NCI-H82 treated with DMSO at 0.1 percent for 48 hours (cell line): ENCODE data around the gene COL9A3.
A peak's percentile ranks its signal among the peaks of the same experiment; 100 is the strongest.
"Not testable (repeated sequence)": the region's sequence is repeated elsewhere in the genome, so short reads cannot be mapped to it uniquely, and the experiment has no call there.

Experiments
- DNase-seq: peaks from one replicate; lab custom pipeline; 2025; ENCODE audit not compliant: unreplicated experiment; lab: John Stamatoyannopoulos, UW

COL9A3 gene

GRCh38 chr20:62852841-62853240 lies 36.0 kb downstream of the COL9A3 start:
- DNase-seq, result no peak

DNA sequence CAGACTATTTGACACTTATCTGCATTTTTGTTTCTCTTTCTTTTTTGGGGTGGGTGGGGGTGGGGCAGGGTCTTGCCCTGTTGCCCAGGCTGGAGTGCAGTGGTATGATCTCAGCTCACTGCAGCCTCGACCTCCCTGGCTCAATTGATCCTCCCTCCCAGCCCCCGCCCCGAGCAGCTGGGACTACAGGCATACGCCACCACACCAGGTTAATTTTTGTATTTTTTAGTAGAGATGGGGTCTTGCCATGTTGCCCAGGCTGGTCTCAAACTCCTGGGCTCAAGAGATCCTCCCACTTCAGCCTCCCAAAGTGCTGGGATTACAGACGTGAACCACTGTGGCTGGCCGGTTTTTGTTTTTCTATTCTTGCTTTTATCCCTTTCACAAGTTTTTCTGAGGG lies 36.5 kb downstream of the COL9A3 start:
- DNase-seq, result not testable (repeated sequence)

DNA sequence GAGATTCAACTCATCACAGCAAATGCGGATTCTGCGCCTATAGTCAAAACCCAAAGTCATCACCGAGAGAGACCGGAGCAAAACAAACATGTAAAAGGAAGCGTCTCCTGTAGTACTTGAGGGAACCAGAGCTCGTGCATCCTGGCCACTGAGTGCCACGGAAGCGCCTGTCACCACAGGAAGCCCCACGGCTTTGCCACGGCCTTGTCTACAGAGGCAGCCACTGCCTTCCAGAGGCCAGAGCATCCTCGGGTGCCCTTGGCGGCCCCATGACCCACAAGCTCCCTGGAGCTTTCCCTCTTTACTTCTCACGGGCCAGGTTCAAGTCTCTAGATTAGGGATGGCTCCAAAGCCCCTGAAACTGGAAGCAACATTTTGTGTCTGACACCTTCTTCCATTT lies 37.3 kb downstream of the COL9A3 start:
- DNase-seq, result no peak

- no peak for DNase-seq
Measured at GRCh38 chr20:62855120-62855519, 38.3 kb downstream of the COL9A3 start.

- DNase-seq, result no peak
Measured at GRCh38 chr20:62856931-62857619, 40.2 kb downstream of the COL9A3 start.

- no peak for DNase-seq
Measured at GRCh38 chr20:62858058-62858830, 41.4 kb downstream of the COL9A3 start.

DNA sequence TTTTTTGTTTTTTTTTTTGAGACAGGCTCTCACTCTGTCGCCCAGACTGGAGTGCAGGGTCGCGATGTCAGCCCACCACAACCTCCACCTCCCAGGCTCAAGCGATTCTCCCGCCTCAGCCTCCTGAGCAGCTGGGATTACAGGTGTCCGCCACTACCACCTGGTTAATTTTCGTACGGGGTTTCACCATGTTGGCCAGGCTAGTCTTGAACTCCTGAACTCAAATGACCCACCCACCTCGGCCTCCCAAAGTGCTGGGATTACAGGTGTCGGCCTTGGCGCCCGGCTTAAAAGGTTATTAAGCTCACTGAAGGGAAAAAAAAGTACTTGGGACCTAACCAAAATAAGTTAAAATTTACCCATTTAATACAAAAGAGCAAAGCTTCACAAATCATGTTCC lies 42.9 kb downstream of the COL9A3 start:
- DNase-seq, result no peak

- DNase-seq, result no peak
Measured at GRCh38 chr20:62860391-62860923, 43.6 kb downstream of the COL9A3 start.

DNA sequence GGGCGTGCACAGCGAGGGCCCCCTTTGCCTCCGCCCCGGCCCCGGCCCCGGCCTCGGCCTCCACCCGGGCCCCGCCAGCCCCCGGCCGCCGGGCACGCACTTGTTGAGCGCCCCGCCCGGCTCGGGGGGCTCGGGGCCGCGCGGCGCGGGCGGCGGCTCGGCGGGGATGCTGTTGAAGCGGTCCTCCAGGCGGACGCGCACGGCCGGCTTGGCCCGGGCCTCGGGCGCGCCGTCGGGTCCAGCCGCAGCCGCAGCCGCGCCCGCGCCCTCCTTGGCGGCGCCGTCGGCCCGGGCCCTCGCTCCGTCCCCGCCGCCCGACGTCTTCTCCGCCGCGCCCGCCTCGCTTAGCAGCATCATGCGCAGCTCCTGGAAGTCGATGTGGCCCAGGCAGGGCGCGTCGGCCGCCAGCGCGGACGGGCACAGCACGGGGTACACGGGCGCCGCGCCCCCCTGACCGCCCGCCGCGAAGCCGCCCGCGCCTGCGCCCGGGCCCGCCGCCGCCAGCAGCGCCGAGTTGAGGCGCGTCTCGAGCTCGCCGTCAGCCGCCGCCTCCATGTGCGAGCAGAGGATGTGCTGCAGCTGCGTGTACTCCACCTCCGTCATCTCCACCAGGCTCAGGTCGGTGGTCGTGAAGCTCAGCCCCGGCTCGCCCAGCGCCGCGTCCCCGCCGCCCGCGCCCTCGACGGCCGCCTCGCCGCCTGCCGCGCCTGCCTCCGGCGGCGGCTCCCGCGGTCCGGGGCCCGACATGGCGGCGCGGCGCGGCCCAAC lies 44.3 kb downstream of the COL9A3 start:
- DNase-seq, result no peak

- peak; percentile 38 for DNase-seq
Measured at GRCh38 chr20:62861726-62862336, 45.0 kb downstream of the COL9A3 start, which contains the start of gene TCFL5. TSS of gene TCFL5 (minus strand) at chr20:62861822. CDS start at chr20:62861670, 152 bp downstream.

DNA sequence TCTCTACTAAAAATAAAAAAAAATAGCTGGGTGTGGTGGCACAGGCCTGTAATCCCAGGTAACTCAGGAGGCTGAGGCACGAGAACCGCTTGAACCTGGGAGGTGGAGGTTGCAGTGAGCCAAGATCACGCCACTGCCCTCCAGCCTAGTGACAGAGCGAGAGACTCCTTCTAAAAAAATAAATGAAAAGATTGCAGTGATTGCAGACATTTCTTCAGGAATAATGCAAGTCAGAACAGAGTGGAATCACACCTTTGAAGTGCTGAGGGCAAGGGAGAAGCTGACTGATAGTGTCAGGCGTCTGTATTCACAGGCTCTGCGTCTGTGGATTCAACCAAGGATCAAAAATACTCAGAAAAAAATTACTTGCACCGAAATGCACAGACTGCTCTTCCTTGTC lies 47.4 kb downstream of the COL9A3 start:
- no peak for DNase-seq

- no peak for DNase-seq
Measured at GRCh38 chr20:62872184-62872847, 55.5 kb downstream of the COL9A3 start.

- no peak for DNase-seq
Measured at GRCh38 chr20:62872862-62873261, 56.0 kb downstream of the COL9A3 start.

DNA sequence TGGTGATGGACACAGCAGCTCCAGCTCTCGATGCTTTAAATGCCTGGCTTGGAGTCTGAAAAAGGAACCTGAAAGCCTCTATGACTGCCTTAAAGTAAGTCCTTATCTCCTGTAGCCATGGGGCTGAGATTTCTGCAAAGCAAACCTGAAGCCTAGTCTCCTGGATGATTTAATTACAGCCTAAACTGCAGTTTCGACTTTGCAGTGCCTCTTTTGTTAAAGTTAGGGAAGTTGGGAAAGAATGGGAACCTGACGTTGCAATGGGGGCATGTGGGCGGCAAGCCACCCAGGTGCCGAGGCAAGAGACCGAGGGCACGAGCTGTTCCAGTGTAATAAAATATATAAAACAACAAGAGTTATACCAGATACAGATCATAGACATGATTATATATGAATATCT lies 56.4 kb downstream of the COL9A3 start:
- DNase-seq, result no peak

- DNase-seq, result peak; percentile 3
Measured at GRCh38 chr20:62873681-62874031, 56.8 kb downstream of the COL9A3 start.

DNA sequence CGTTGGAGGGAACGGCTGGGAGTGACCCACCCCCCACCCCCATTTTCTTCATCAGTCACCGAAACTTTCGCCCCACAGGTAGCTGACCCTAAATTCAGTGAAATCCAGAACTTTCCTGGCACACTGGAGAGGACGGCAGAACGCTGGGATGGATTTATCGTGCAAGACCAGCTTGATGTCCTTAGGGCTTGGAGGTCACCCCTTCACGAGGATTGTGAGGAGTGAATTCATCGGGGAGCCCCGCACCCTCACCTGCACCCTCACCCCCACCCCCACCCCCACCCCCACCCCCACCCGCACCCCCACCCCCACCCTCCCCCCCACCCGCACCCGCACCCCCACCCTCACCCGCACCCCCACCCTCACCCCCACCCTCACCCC lies 58.1 kb downstream of the COL9A3 start:
- DNase-seq, result no peak

DNA sequence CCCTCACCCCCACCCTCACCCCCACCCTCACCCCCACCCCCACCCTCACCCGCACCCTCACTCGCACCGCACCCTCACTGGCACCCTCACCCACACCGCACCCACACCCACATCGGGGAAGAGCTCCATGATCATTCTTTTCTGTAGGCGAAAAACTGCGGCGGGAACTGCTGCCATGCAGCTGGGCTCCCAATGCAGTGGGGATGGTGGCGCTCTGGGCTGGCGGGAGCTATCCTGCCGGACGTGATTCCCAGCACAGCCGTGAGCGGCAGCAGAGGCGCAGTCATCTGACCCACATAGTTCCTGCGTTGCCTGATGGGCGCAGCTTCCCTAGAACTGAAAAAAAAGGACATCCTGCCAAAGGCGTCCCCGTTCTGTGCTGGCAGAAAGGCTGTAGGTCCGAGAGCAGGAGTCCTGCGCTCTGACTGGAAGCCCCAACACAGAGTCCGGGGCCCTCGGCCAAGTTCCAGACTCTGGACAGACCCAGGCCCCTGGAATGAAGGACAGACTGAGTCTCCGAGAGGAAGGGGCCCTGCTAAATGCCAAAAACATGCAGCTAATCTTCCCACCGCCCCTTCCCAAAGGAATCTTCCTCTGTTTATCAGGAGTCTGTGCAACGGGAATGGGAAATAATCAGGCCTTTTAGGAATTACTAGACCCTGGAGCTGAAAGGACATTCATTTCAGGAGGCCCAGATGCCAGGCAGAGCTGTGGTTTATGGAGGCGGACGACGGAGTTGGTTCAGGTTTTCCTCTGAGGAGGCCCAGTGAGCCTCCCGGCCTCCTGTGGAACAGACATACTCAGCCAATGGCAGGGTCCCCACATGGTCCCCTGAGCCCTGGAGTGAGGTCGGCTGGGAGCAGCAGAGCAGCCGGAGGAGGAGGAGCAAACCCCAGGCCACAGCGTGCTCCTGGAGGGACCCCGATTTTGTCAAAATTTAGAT lies 58.8 kb downstream of the COL9A3 start:
- DNase-seq, result peak; percentile 31

- DNase-seq, result no peak
Measured at GRCh38 chr20:62876501-62876901, 59.7 kb downstream of the COL9A3 start.
